Astrocyte (in vitro differentiated cells and primary cell): ENCODE results near the gene SCGN.

Experiments used
- CTCF ChIP-seq: IDR thresholded peaks from 2 replicates; pipeline ENCODE4 v1.5.1; 2011; ENCODE audit warnings: low read depth, mild to moderate bottlenecking, inconsistent platforms, low read length, moderate library complexity; ENCODE audit not compliant: insufficient read depth
- EZH2 ChIP-seq: IDR thresholded peaks from 2 replicates; pipeline ENCODE4 v1.6.1; 2012; ENCODE audit warnings: mild to moderate bottlenecking, low read length, inconsistent platforms; ENCODE audit not compliant: insufficient read depth

GRCh38 chr6:25684565-25684964, 32.5 kb downstream of the SCGN start:
- TF ChIP-seq EZH2 (no peak), CTCF (no peak)
